HepG2 (cell line): Measurements from ENCODE around the gene PAK1IP1. TPM values are rescaled to one million over a fixed set of nuclear protein-coding genes. Genes with fewer than 3 reads are reported as not detected.

ENCODE experiments used
- ARNT ChIP-seq: fragments of 450-650 bp; IDR thresholded peaks from 2 replicates; pipeline ENCODE4 v1.6.1; 2017
- CHD4 ChIP-seq: fragments of 200-600 bp; sonication (generic); IDR thresholded peaks from 2 replicates; pipeline ENCODE4 v1.7.0; 2017; ENCODE audit warnings: mild to moderate bottlenecking, low read length, borderline replicate concordance
- MXD4 ChIP-seq: IDR thresholded peaks from 2 replicates; pipeline ENCODE4 v1.6.1; 2016; ENCODE audit warnings: mild to moderate bottlenecking, missing biosample characterization, missing genetic modification reagents
- RARA ChIP-seq: IDR thresholded peaks from 2 replicates; pipeline ENCODE4 v1.6.1; 2016; ENCODE audit warnings: missing genetic modification reagents, missing compliant biosample characterization
- SNAPC4 ChIP-seq: sonication (generic); formaldehyde crosslinking; IDR thresholded peaks from 2 replicates; pipeline ENCODE4 v1.4.0; 2020; ENCODE audit warnings: mild to moderate bottlenecking, missing genetic modification reagents
- ZFYVE20 ChIP-seq: sonication (generic); formaldehyde crosslinking; IDR thresholded peaks from 2 replicates; pipeline ENCODE4 v1.8.0; 2023; ENCODE audit warnings: low read depth, mild to moderate bottlenecking, moderate library complexity, missing genetic modification reagents, borderline replicate concordance
- ZNF589 ChIP-seq: sonication (generic); formaldehyde crosslinking; conservative IDR thresholded peaks from 2 replicates; pipeline ENCODE4 v1.8.0; 2022; ENCODE audit warnings: mild to moderate bottlenecking, moderate library complexity, missing genetic modification reagents
- ZNF749 ChIP-seq: sonication (generic); formaldehyde crosslinking; IDR thresholded peaks from 2 replicates; pipeline ENCODE4 v1.8.0; 2022; ENCODE audit warnings: mild to moderate bottlenecking, missing genetic modification reagents, moderate library complexity, borderline replicate concordance
- ZNF816 ChIP-seq: sonication (generic); formaldehyde crosslinking; IDR thresholded peaks from 2 replicates; pipeline ENCODE4 v1.8.0; 2022; ENCODE audit warnings: missing genetic modification reagents, mild to moderate bottlenecking, borderline replicate concordance
- polyA plus RNA-seq, 8 experiments: library from polyadenylated mRNA; depleted of rRNA in 3 of 8; stranded (reverse) in 7 of 8; unstranded in 1 of 8; fragments of >200 nt; fragmentation: Illumina TruSeq in 4 of 8; extraction: Trizol in 4 of 8; gene quantifications; 2 replicates each; pipeline versions ENCODE4 v1.2.1 to v1.2.3, GENCODE V29; 2011 to 2016; ENCODE audit warnings: low read depth in 4 of 8, missing spikeins in 1 of 8, mixed read lengths in 1 of 8; ENCODE audit not compliant: insufficient read depth in 1 of 8
- total RNA-seq, 5 experiments: library from RNA; depleted of rRNA; stranded (reverse); fragments of >200 nt; fragmentation: Illumina TruSeq; extraction: Trizol; gene quantifications; 2 replicates each; pipeline ENCODE4 v1.2.3, GENCODE V29; 2016; ENCODE audit warnings: low read depth in 1 of 5
- TF ChIP-seq, protein P1 (sequence below): sonication (generic); formaldehyde crosslinking; IDR thresholded peaks from 2 replicates; pipeline ENCODE4 v1.8.0; 2022; ENCODE audit warnings: missing genetic modification reagents, mild to moderate bottlenecking, inconsistent platforms, borderline replicate concordance
- TF ChIP-seq, protein P2 (sequence below): sonication (generic); formaldehyde crosslinking; IDR thresholded peaks from 2 replicates; pipeline ENCODE4 v1.5.1; 2020; ENCODE audit warnings: mild to moderate bottlenecking, missing genetic modification reagents

The PAK1IP1 gene
- total and polyA plus RNA-seq, 2 of the 13 experiments (the other 11 are each of a cell fraction or from before 2014, with no cell fraction given): 23.4 to 66.2 TPM

DNA sequence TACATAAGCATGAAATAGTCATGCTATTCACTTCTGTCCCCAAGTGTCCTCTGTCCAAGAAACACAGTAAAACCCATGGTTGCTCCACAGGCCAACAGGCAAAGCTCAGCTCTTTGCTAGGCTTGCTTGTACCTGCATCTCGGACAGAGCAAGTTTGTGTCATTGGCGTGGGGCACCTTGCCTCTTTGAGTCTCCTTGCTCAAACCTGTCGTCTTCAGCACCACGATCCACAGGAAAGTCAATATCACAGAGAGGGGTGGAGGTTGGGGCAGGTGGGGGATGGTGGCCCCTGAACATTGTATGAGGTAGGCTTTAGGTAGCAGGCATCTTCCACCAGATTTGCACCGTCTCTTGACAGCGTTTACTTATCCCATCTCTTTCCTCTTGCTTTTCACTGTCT is 48.7 kb downstream of the PAK1IP1 start (continued):
- no peak for TF ChIP-seq SNAPC4
- TF ChIP-seq ZFYVE20 (CRISPR knock-in tag): no peak
- TF ChIP-seq, protein P1, sequence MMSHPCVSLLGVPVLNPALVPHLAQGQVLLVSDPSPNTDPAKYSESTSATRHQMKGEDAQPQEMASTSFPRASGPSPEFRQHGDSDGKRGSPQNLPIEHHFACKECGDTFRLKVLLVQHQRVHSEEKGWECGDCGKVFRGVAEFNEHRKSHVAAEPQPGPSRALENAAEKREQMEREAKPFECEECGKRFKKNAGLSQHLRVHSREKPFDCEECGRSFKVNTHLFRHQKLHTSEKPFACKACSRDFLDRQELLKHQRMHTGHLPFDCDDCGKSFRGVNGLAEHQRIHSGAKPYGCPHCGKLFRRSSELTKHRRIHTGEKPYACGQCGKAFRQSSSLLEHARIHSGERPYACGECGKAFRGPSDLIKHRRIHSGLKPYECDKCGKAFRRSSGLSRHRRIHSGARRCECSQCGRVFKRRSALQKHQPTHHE (CRISPR knock-in tag): no peak
- TF ChIP-seq MXD4 (CRISPR knock-in tag): no peak
- TF ChIP-seq ZNF589: no peak
- no peak for TF ChIP-seq ARNT
- TF ChIP-seq RARA: no peak
- TF ChIP-seq ZNF749 (CRISPR knock-in tag): no peak
- TF ChIP-seq, protein P2, sequence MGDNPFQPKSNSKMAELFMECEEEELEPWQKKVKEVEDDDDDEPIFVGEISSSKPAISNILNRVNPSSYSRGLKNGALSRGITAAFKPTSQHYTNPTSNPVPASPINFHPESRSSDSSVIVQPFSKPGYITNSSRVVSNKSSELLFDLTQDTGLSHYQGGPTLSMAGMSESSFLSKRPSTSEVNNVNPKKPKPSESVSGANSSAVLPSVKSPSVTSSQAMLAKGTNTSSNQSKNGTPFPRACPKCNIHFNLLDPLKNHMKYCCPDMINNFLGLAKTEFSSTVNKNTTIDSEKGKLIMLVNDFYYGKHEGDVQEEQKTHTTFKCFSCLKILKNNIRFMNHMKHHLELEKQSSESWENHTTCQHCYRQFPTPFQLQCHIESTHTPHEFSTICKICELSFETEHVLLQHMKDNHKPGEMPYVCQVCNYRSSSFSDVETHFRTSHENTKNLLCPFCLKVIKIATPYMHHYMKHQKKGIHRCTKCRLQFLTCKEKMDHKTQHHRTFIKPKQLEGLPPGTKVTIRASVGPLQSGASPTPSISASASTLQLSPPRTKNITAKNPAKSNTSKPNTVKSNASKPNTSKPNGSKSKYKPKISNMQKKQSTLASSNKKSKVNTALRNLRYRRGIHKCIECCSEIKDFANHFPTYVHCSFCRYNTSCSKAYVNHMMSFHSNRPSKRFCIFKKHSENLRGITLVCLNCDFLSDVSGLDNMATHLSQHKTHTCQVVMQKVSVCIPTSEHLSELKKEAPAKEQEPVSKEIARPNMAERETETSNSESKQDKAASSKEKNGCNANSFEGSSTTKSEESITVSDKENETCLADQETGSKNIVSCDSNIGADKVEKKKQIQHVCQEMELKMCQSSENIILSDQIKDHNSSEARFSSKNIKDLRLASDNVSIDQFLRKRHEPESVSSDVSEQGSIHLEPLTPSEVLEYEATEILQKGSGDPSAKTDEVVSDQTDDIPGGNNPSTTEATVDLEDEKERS (CRISPR knock-in tag): no peak
- TF ChIP-seq CHD4: no peak
- TF ChIP-seq ZNF816 (CRISPR knock-in tag): no peak
